K562 (cell line): Measurements from ENCODE around the gene CNIH1.

Source experiments
- FOXK2 ChIP-seq, 2 experiments: fragments of 450-650 bp; IDR thresholded peaks in 1 of 2; conservative IDR thresholded peaks in 1 of 2; 2 replicates each; pipeline ENCODE4 v1.6.1; 2016; ENCODE audit warnings: low read depth in 2 of 2, mild to moderate bottlenecking in 1 of 2
- HCFC1 ChIP-seq: IDR thresholded peaks from 2 replicates; pipeline ENCODE4 v1.6.1; 2012; ENCODE audit warnings: low read depth, low read length, improper control_type of control experiment
- KDM4B ChIP-seq, 2 experiments: fragments of 450-650 bp in 1 of 2; sonication (generic) in 1 of 2; IDR thresholded peaks; 2 replicates each; pipeline ENCODE4 v1.6.1; 2016 to 2017; ENCODE audit warnings: borderline replicate concordance in 2 of 2, antibody characterized with exemption in 1 of 2, low read depth in 1 of 2, mild to moderate bottlenecking in 1 of 2
- MCM7 ChIP-seq, 2 experiments: fragments of 450-650 bp; IDR thresholded peaks; 2 replicates each; pipeline ENCODE4 v1.6.1; 2016 to 2018
- NFIX ChIP-seq: fragments of 250-450 bp; sonication (Bioruptor Pico); IDR thresholded peaks from 2 replicates; pipeline ENCODE4 v1.4.0; 2020; ENCODE audit warnings: low read depth, mild to moderate bottlenecking, moderate library complexity
- PCBP2 ChIP-seq: fragments of 200-400 bp; formaldehyde crosslinking; IDR thresholded peaks from 2 replicates; pipeline ENCODE4 v1.6.1; 2018; ENCODE audit warnings: low read length, low read depth, mild to moderate bottlenecking, moderate library complexity; ENCODE audit not compliant: poor library complexity, severe bottlenecking
- POLR2A ChIP-seq: fragments of 450-650 bp; conservative IDR thresholded peaks from 2 replicates; pipeline ENCODE4 v1.6.1; 2016
- POLR2AphosphoS5 ChIP-seq: IDR thresholded peaks from 2 replicates; pipeline ENCODE4 v1.6.1; 2011; ENCODE audit warnings: mild to moderate bottlenecking, low read depth, low read length, moderate library complexity; ENCODE audit not compliant: control insufficient read depth, insufficient read depth
- RBBP5 ChIP-seq: fragments of 200-600 bp; sonication (generic); IDR thresholded peaks from 2 replicates; pipeline ENCODE4 v1.6.1; 2012; ENCODE audit warnings: borderline replicate concordance, mild to moderate bottlenecking, low read length, control low read depth, inconsistent platforms; ENCODE audit not compliant: insufficient read depth, poor library complexity, severe bottlenecking
- TF ChIP-seq, protein P1 (sequence below), 3 experiments: IDR thresholded peaks in 2 of 3; conservative IDR thresholded peaks in 1 of 3; 2 replicates each; pipeline ENCODE4 v1.5.1; 2011 to 2012; ENCODE audit warnings: low read length in 3 of 3, mild to moderate bottlenecking in 3 of 3, control low read depth in 2 of 3, improper control_type of control experiment in 1 of 3, inconsistent platforms in 1 of 3, low read depth in 1 of 3, mixed read lengths in 1 of 3, moderate library complexity in 1 of 3; ENCODE audit not compliant: insufficient read depth in 2 of 3
- TF ChIP-seq, protein P2 (sequence below): sonication (generic); formaldehyde crosslinking; IDR thresholded peaks from 2 replicates; pipeline ENCODE4 v1.8.1; 2023; ENCODE audit warnings: mild to moderate bottlenecking, missing genetic modification reagents

DNA sequence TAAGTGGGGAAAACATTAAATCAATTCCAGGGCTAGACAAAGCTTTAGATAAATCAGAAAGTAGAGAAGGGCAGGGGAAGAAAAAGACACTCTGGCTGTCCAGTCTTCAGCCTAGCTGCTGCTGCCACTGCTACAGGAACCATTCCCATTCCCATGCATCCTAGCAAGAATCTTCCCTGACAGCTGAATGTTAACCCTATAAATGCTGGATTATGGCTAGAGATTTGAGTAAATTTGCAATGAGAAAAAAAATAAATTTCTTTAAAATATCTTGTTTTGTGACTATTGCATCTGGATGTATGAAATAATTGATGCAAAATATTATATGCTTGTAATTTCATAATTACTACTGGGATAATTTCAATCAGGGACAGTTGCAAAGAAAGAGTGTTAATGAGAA is 59.4 kb downstream of the CNIH1 start:
- TF ChIP-seq RBBP5 (no peak), FOXK2 (conservative IDR thresholded peaks at IDR 0.05 in 1 of 2, IDR thresholded peaks at IDR 0.05 in 1 of 2; ENCODE audit: low read depth in 2 of 2) (no peak), PCBP2 (no peak), NFIX (CRISPR knock-in tag) (no peak), POLR2A (no peak), KDM4B (IDR thresholded peaks at IDR 0.05; ENCODE audit: borderline replicate concordance in 2 of 2, low read depth in 1 of 2) (no peak), MCM7 (IDR thresholded peaks at IDR 0.05) (no peak), HCFC1 (no peak), POLR2AphosphoS5 (no peak)
- TF ChIP-seq, protein P1, sequence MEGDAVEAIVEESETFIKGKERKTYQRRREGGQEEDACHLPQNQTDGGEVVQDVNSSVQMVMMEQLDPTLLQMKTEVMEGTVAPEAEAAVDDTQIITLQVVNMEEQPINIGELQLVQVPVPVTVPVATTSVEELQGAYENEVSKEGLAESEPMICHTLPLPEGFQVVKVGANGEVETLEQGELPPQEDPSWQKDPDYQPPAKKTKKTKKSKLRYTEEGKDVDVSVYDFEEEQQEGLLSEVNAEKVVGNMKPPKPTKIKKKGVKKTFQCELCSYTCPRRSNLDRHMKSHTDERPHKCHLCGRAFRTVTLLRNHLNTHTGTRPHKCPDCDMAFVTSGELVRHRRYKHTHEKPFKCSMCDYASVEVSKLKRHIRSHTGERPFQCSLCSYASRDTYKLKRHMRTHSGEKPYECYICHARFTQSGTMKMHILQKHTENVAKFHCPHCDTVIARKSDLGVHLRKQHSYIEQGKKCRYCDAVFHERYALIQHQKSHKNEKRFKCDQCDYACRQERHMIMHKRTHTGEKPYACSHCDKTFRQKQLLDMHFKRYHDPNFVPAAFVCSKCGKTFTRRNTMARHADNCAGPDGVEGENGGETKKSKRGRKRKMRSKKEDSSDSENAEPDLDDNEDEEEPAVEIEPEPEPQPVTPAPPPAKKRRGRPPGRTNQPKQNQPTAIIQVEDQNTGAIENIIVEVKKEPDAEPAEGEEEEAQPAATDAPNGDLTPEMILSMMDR (IDR thresholded peaks at IDR 0.05 in 2 of 3, conservative IDR thresholded peaks at IDR 0.05 in 1 of 3; ENCODE audit: insufficient read depth in 2 of 3, low read depth in 1 of 3, low read length in 3 of 3), result no peak
- TF ChIP-seq, protein P2, sequence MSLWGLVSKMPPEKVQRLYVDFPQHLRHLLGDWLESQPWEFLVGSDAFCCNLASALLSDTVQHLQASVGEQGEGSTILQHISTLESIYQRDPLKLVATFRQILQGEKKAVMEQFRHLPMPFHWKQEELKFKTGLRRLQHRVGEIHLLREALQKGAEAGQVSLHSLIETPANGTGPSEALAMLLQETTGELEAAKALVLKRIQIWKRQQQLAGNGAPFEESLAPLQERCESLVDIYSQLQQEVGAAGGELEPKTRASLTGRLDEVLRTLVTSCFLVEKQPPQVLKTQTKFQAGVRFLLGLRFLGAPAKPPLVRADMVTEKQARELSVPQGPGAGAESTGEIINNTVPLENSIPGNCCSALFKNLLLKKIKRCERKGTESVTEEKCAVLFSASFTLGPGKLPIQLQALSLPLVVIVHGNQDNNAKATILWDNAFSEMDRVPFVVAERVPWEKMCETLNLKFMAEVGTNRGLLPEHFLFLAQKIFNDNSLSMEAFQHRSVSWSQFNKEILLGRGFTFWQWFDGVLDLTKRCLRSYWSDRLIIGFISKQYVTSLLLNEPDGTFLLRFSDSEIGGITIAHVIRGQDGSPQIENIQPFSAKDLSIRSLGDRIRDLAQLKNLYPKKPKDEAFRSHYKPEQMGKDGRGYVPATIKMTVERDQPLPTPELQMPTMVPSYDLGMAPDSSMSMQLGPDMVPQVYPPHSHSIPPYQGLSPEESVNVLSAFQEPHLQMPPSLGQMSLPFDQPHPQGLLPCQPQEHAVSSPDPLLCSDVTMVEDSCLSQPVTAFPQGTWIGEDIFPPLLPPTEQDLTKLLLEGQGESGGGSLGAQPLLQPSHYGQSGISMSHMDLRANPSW (CRISPR knock-in tag), result no peak
